Esophagus squamous epithelium (tissue), 5 donors: ENCODE data around the gene RNF208. TPM values are rescaled to one million over a fixed set of nuclear protein-coding genes. Genes with fewer than 3 reads are reported as not detected.

ENCODE experiments used
- DNase-seq: peaks from one replicate; lab custom pipeline; 2025; lab: John Stamatoyannopoulos, UW
- H3K27ac ChIP-seq, 4 donors: fragments of 200-600 bp; sonication (generic); one replicate each; pipeline ENCODE4 v1.5.1; 2016 to 2019; ENCODE audit warnings: mild to moderate bottlenecking in 1 of 4
- H3K27me3 ChIP-seq, 4 donors: fragments of 200-600 bp; sonication (generic); 1 replicate in 3 of 4; 2 replicates in 1 of 4; pipeline versions ENCODE4 v1.5.1 to v1.6.0; 2017 to 2021; ENCODE audit warnings: antibody characterized with exemption in 1 of 4
- H3K36me3 ChIP-seq, 3 donors: fragments of 200-600 bp; sonication (generic); one replicate each; pipeline ENCODE4 v1.5.1; 2016 to 2019
- H3K4me1 ChIP-seq, 3 donors: fragments of 200-600 bp; sonication (generic); one replicate each; pipeline ENCODE4 v1.5.1; 2017 to 2019
- H3K4me3 ChIP-seq, 4 donors: fragments of 200-600 bp; sonication (generic); 1 replicate in 3 of 4; 2 replicates in 1 of 4; pipeline ENCODE4 v1.5.1; 2016 to 2019; ENCODE audit warnings: mild to moderate bottlenecking in 2 of 4, moderate library complexity in 1 of 4
- H3K9me3 ChIP-seq, 3 donors: fragments of 200-600 bp; sonication (generic); one replicate each; pipeline ENCODE4 v1.5.1; 2016 to 2019
- POLR2A ChIP-seq, 4 donors: fragments of 450-650 bp; IDR thresholded peaks; one replicate each; pipeline ENCODE4 v1.6.1; 2017; ENCODE audit warnings: antibody characterized with exemption in 4 of 4, mild to moderate bottlenecking in 4 of 4, moderate library complexity in 3 of 4
- WGBS, 2 donors: methylation state at CpG; one replicate each; pipeline ENCODE4 v1.1.5; 2018; 5-methylcytosine and 5-hydroxymethylcytosine counted together
- intact Hi-C: fragments of 100-400 bp; cut with DNase I; formaldehyde crosslinking; loops from one replicate; pipeline ENCODE4 v1.15.0; 2022
- total RNA-seq, 4 donors: library from RNA; depleted of rRNA; stranded (reverse); fragments of >200 nt; gene quantifications; one replicate each; pipeline ENCODE4 v1.1.0, GENCODE V29; 2016
- TF ChIP-seq, protein P1 (sequence below), 6 experiments: fragments of 450-650 bp in 4 of 6; fragments of 200-600 bp in 2 of 6; sonication (generic) in 2 of 6; IDR thresholded peaks; one replicate each; pipeline ENCODE4 v1.5.1; 2016 to 2019; ENCODE audit warnings: antibody characterized with exemption in 6 of 6, mild to moderate bottlenecking in 4 of 6, moderate library complexity in 4 of 6
- donor health status: DM: yes; HTN: yes; CAD: no.

Gene RNF208
- total RNA-seq, 4 donors from 2014 or later = 2.3 to 3.2 (median 2.5) TPM

GRCh38 chr9:137234758-137235423 lies 12.9 kb upstream of the RNF208 start:
- TF ChIP-seq POLR2A (IDR thresholded peaks at IDR 0.05) = no peak
- TF ChIP-seq, protein P1, sequence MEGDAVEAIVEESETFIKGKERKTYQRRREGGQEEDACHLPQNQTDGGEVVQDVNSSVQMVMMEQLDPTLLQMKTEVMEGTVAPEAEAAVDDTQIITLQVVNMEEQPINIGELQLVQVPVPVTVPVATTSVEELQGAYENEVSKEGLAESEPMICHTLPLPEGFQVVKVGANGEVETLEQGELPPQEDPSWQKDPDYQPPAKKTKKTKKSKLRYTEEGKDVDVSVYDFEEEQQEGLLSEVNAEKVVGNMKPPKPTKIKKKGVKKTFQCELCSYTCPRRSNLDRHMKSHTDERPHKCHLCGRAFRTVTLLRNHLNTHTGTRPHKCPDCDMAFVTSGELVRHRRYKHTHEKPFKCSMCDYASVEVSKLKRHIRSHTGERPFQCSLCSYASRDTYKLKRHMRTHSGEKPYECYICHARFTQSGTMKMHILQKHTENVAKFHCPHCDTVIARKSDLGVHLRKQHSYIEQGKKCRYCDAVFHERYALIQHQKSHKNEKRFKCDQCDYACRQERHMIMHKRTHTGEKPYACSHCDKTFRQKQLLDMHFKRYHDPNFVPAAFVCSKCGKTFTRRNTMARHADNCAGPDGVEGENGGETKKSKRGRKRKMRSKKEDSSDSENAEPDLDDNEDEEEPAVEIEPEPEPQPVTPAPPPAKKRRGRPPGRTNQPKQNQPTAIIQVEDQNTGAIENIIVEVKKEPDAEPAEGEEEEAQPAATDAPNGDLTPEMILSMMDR (IDR thresholded peaks at IDR 0.05) = no peak
- Histone ChIP-seq H3K27me3 (peaks cover 0 to 64% (median 0%) of the 10 kb centered on the region in 4 donors), H3K36me3 (no peaks in the 10 kb centered on the region), H3K4me3 (no peak overlapping the region), H3K4me1 (peaks cover 16 to 46% (median 22%) of the 10 kb centered on the region in 3 donors), H3K27ac (no peak overlapping the region), H3K9me3 (no peaks in the 10 kb centered on the region)
- DNase-seq = no peak
- intact Hi-C loops = loop anchor here (10.0 kb wide), 1 partner anchor 50 kb away; the partner anchor contains the start of genes ANAPC2 and SSNA1
- 58 to 64% methylated on average over 10 to 15 of the region's 18 CpGs for WGBS, 2 donors

GRCh38 chr9:137234055-137234697 lies 12.1 kb upstream of the RNF208 start:
- Histone ChIP-seq H3K36me3 (no peaks in the 10 kb centered on the region), H3K4me1 (peaks cover 15 to 38% (median 16%) of the 10 kb centered on the region in 3 donors), H3K27ac (no peak overlapping the region), H3K27me3 (peaks cover 0 to 71% (median 0%) of the 10 kb centered on the region in 4 donors), H3K4me3 (no peak overlapping the region), H3K9me3 (no peaks in the 10 kb centered on the region)
- no peak for DNase-seq
- WGBS, 2 donors = 51 to 68% methylated on average over 5 to 16 of the region's 40 CpGs
- intact Hi-C loops = loop anchor here (10.0 kb wide), 1 partner anchor 49 kb away; the partner anchor contains the start of genes ANAPC2 and SSNA1
- TF ChIP-seq, protein P1 (IDR thresholded peaks at IDR 0.05) = no peak
- TF ChIP-seq POLR2A (IDR thresholded peaks at IDR 0.05) = no peak

DNA sequence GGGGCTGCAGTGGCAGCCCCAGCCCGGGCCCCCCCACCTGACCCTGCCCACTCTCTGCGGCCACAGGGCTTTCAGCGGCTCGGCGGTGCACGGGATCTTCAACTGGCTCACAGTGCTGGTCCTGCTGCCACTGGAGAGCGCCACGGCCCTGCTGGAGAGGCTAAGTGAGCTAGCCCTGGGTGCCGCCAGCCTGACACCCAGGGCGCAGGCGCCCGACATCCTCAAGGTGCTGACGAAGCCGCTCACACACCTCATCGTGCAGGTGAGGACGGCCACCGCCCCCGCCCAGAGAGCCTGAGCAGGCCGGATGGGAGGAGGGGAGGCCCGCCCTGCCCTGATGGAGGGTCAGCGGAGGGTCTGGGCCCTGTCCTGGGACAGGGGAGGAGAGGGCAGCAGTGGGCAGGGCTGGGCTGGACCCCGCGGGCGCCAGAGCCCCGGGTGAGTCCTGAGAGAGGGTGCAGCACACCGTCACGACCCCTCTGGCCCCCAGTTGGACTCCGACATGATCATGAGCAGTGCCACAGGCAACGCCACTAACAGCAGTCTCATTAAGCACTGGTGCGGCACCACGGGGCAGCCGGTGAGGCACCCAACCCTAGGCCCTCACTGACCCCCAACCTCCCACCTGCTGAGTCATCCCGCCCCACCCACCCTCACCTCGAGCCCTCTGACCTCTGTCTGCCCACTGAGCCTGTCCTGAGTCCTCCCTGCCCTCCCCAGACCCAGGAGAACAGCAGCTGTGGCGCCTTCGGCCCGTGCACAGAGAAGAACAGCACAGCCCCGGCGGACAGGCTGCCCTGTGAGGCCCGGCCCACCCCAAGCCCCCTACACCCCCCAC lies 11.3 kb upstream of the RNF208 start:
- peaks cover 12 to 32% (median 14%) of the 10 kb centered on the region in 3 donors for H3K4me1 ChIP-seq
- peaks cover 0 to 79% (median 0%) of the 10 kb centered on the region in 4 donors for H3K27me3 ChIP-seq
- intact Hi-C loops = loop anchor here (10.0 kb wide), 1 partner anchor 49 kb away; the partner anchor contains the start of genes ANAPC2 and SSNA1
- no peak overlapping the region for H3K4me3 ChIP-seq
- no peaks in the 10 kb centered on the region for H3K9me3 ChIP-seq
- 60 to 76% methylated on average over 2 to 5 of the region's 40 CpGs for WGBS, 2 donors
- no peak overlapping the region for H3K27ac ChIP-seq
- H3K36me3 ChIP-seq = no peaks in the 10 kb centered on the region
- no peak for DNase-seq
- no peak for TF ChIP-seq POLR2A (IDR thresholded peaks at IDR 0.05)
- TF ChIP-seq, protein P1 (IDR thresholded peaks at IDR 0.05) = no peak

DNA sequence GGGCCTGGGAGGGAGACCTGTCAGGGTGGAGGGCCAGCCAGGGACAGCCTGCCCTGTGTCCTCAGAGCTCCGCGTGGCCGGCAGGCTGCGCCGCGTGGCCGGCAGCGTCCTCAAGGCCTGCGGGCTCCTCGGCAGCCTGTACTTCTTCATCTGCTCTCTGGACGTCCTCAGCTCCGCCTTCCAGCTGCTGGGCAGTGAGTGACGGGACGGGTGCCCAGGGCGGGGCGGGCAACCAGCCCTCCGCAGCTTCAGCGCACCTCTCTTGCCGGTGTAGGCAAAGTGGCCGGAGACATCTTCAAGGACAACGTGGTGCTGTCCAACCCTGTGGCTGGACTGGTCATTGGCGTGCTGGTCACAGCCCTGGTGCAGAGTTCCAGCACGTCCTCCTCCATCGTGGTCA lies 10.5 kb upstream of the RNF208 start:
- Histone ChIP-seq H3K9me3 (no peaks in the 10 kb centered on the region), H3K27me3 (peaks cover 0 to 87% (median 0%) of the 10 kb centered on the region in 4 donors), H3K27ac (no peak overlapping the region), H3K4me3 (no peak overlapping the region), H3K36me3 (no peaks in the 10 kb centered on the region), H3K4me1 (peaks cover 14 to 32% (median 19%) of the 10 kb centered on the region in 3 donors)
- WGBS, 2 donors = 50% methylated on average over 2 of the region's 24 CpGs; no CpG with 5 or more reads in 1 of the 2 donors
- intact Hi-C loops = loop anchor here (10.0 kb wide), 1 partner anchor 48 kb away; the partner anchor contains the start of genes ANAPC2 and SSNA1
- DNase-seq = no peak
- no peak for TF ChIP-seq POLR2A (IDR thresholded peaks at IDR 0.05)
- TF ChIP-seq, protein P1 (IDR thresholded peaks at IDR 0.05) = no peak
